Activated CD8-positive, alpha-beta T cell treated with anti-CD3 and anti-CD28 coated beads for 36 hours (primary cell): ENCODE results near the gene SPACA4. TPM values are rescaled to one million over a fixed set of nuclear protein-coding genes. Genes with fewer than 3 reads are reported as not detected.

Source experiments
- ATAC-seq: fragments of 200-7000 bp; cut with Tn5 transposase; one replicate; pipeline ENCODE4 v1.10.0; 2021; ENCODE audit warnings: mild to moderate bottlenecking, moderate library complexity
- CTCF ChIA-PET: fragments of 350-600 bp; sonication (Branson Sonifier 250); formaldehyde crosslinking; loops from one replicate; lab custom pipeline; 2021; ENCODE audit warnings: antibody characterized with exemption; lab: Charles Lee
- POLR2A ChIA-PET: fragments of 350-600 bp; sonication (Branson Sonifier 250); formaldehyde crosslinking; loops from one replicate; lab custom pipeline; 2021; ENCODE audit warnings: antibody characterized with exemption; lab: Charles Lee
- DNase-seq: peaks from one replicate; pipeline ENCODE4 v3.0.0-alpha.2; 2020
- H3K27ac Mint-ChIP-seq: one replicate; pipeline ENCODE4 v1.8.0; 2021; ENCODE audit warnings: mild to moderate bottlenecking, mixed read lengths
- H3K27me3 Mint-ChIP-seq: one replicate; pipeline ENCODE4 v1.8.0; 2021; ENCODE audit warnings: mixed read lengths
- H3K36me3 Mint-ChIP-seq: one replicate; pipeline ENCODE4 v1.8.0; 2021; ENCODE audit warnings: low read depth, mixed read lengths
- H3K4me1 Mint-ChIP-seq: one replicate; pipeline ENCODE4 v1.8.0; 2021; ENCODE audit warnings: low read depth, mixed read lengths
- H3K4me3 Mint-ChIP-seq: one replicate; pipeline ENCODE4 v1.8.0; 2021; ENCODE audit warnings: mild to moderate bottlenecking, moderate library complexity, mixed read lengths
- H3K9me3 Mint-ChIP-seq: one replicate; pipeline ENCODE4 v1.8.0; 2021; ENCODE audit warnings: mixed read lengths
- CTCF ChIP-seq: fragments of 200-600 bp; IDR thresholded peaks from one replicate; pipeline ENCODE4 v1.8.0; 2022; ENCODE audit warnings: antibody characterized with exemption, mild to moderate bottlenecking
- intact Hi-C: fragments of 100-400 bp; cut with micrococcal nuclease; formaldehyde crosslinking; loops from one replicate; pipeline ENCODE4 v1.10.0; 2022
- total RNA-seq, 2 experiments: library from RNA; stranded (reverse); gene quantifications; one replicate each; pipeline ENCODE4 v1.2.3, GENCODE V29; 2021

The SPACA4 gene
- total RNA-seq, 2 experiments from 2014 or later: not detected

DNA sequence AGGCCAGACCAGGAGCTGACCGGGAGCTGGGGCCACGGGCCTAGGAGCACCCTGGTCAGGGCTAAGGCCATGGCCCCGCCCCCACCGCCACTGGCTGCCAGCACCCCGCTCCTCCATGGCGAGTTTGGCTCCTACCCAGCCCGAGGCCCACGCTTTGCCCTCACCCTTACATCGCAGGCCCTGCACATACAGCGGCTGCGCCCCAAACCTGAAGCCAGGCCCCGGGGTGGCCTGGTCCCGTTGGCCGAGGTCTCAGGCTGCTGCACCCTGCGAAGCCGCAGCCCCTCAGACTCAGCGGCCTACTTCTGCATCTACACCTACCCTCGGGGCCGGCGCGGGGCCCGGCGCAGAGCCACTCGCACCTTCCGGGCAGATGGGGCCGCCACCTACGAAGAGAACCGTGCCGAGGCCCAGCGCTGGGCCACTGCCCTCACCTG is 19.4 kb downstream of the SPACA4 start:
- TF ChIP-seq CTCF: no peak
- H3K4me1 Mint-ChIP-seq: peaks cover 41% of the 10 kb centered on the region
- no peaks in the 10 kb centered on the region for H3K27me3 Mint-ChIP-seq
- ChIA-PET CTCF (no interaction called here), POLR2A (interaction anchor here (9.6 kb wide), 1 partner anchor 6 kb away, joined by 154 read pairs; the partner anchor contains the start of genes FAM83E, RPL18 and SPHK2)
- ATAC-seq (no peak), DNase-seq (no peak)
- intact Hi-C loops: no loop called here
- H3K9me3 Mint-ChIP-seq: no peaks in the 10 kb centered on the region
- H3K27ac Mint-ChIP-seq: no peak overlapping the region
- H3K36me3 Mint-ChIP-seq: peaks cover 20% of the 10 kb centered on the region
- H3K4me3 Mint-ChIP-seq: no peak overlapping the region

GRCh38 chr19:48627201-48627864 is 20.8 kb downstream of the SPACA4 start:
- H3K27me3 Mint-ChIP-seq: no peaks in the 10 kb centered on the region
- TF ChIP-seq CTCF: no peak
- no peaks in the 10 kb centered on the region for H3K9me3 Mint-ChIP-seq
- H3K27ac Mint-ChIP-seq: peak overlapping the region; percentile 71
- POLR2A ChIA-PET: interaction anchor here (0.6 to 9.6 kb wide), 3 partner anchors 8 to 14 kb away, joined by 4 to 154 read pairs (median 4); partner anchors contain the start of genes FAM83E, RPL18 and SPHK2
- DNase-seq (peak; percentile 75), ATAC-seq (peak; percentile 43)
- H3K36me3 Mint-ChIP-seq: peaks cover 13% of the 10 kb centered on the region
- CTCF ChIA-PET: no interaction called here
- no peak overlapping the region for H3K4me3 Mint-ChIP-seq
- H3K4me1 Mint-ChIP-seq: peaks cover 38% of the 10 kb centered on the region
- intact Hi-C loops: no loop called here

DNA sequence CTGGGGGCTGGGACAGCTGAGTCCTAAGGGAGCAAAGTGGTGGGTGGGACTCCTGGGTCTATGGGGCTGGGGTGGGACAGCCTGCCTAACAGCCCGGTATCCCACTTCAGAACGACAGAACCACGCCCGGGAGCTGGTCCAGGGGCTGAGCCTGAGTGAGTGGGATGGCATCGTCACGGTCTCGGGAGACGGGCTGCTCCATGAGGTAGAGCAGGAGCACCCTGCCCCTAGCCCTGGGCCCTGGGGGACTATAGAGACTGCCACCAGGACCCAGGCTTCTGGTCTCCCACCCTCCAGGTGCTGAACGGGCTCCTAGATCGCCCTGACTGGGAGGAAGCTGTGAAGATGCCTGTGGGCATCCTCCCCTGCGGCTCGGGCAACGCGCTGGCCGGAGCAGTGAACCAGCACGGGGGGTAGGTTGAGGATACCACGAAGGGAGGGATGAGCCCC is 21.3 kb downstream of the SPACA4 start:
- Mint-ChIP-seq H3K27ac (peak overlapping the region; percentile 71), H3K4me1 (peaks cover 41% of the 10 kb centered on the region), H3K9me3 (no peaks in the 10 kb centered on the region), H3K27me3 (no peaks in the 10 kb centered on the region), H3K4me3 (no peak overlapping the region), H3K36me3 (peaks cover 11% of the 10 kb centered on the region)
- no peak for ATAC-seq
- ChIA-PET CTCF (no interaction called here), POLR2A (interaction anchor here (1.5 to 9.6 kb wide), 2 partner anchors 8 to 15 kb away, joined by 4 to 154 read pairs; partner anchors contain the start of genes FAM83E, RPL18 and SPHK2)
- no peak for TF ChIP-seq CTCF
- no peak for DNase-seq
- intact Hi-C loops: no loop called here

- H3K4me1 Mint-ChIP-seq: peaks cover 42% of the 10 kb centered on the region
- CTCF ChIA-PET: no interaction called here
Measured at GRCh38 chr19:48628486-48629296, 22.1 kb downstream of the SPACA4 start.

More at GRCh38 chr19:48628486-48629296, 22.1 kb downstream of the SPACA4 start:
- H3K27ac Mint-ChIP-seq: peak overlapping the region; percentile 3
- H3K36me3 Mint-ChIP-seq: peaks cover 6% of the 10 kb centered on the region
- DNase-seq (no peak), ATAC-seq (no peak)
- no peaks in the 10 kb centered on the region for H3K9me3 Mint-ChIP-seq
- POLR2A ChIA-PET: interaction anchor here (9.6 kb wide), 1 partner anchor 9 kb away, joined by 154 read pairs; the partner anchor contains the start of genes FAM83E, RPL18 and SPHK2
- no peak overlapping the region for H3K4me3 Mint-ChIP-seq
- no peaks in the 10 kb centered on the region for H3K27me3 Mint-ChIP-seq
- no peak for TF ChIP-seq CTCF
- intact Hi-C loops: no loop called here
